Suprapubic skin (tissue), 4 donors: Measurements from ENCODE around the gene COX7A1. TPM values are rescaled to one million over a fixed set of nuclear protein-coding genes. Genes with fewer than 3 reads are reported as not detected.

Experiments used
- DNase-seq, 2 donors: peaks; one replicate each; pipeline ENCODE4 v3.0.0-alpha.2; 2019; ENCODE audit warnings: low spot score in 2 of 2
- H3K27ac ChIP-seq: fragments of 200-600 bp; sonication (generic); one replicate; pipeline ENCODE4 v1.5.1; 2019
- H3K27me3 ChIP-seq: fragments of 200-600 bp; sonication (generic); one replicate; pipeline ENCODE4 v1.5.1; 2019
- H3K36me3 ChIP-seq: fragments of 200-600 bp; sonication (generic); one replicate; pipeline ENCODE4 v1.5.1; 2019
- H3K4me1 ChIP-seq: fragments of 200-600 bp; sonication (generic); one replicate; pipeline ENCODE4 v1.5.1; 2019
- H3K4me3 ChIP-seq: fragments of 200-600 bp; sonication (generic); one replicate; pipeline ENCODE4 v1.5.1; 2019; ENCODE audit warnings: mild to moderate bottlenecking
- H3K9me3 ChIP-seq: fragments of 200-600 bp; sonication (generic); one replicate; pipeline ENCODE4 v1.5.1; 2019
- CTCF ChIP-seq, 2 donors: fragments of 200-600 bp in 1 of 2; fragments of 450-650 bp in 1 of 2; sonication (generic) in 1 of 2; IDR thresholded peaks; one replicate each; pipeline ENCODE4 v1.5.1; 2016 to 2019; ENCODE audit warnings: antibody characterized with exemption in 2 of 2, mild to moderate bottlenecking in 1 of 2, moderate library complexity in 1 of 2
- EP300 ChIP-seq: sonication (generic); formaldehyde crosslinking; IDR thresholded peaks from one replicate; pipeline ENCODE4 v1.6.1; 2017; ENCODE audit warnings: antibody characterized with exemption
- POLR2A ChIP-seq, 2 donors: fragments of 450-650 bp; IDR thresholded peaks; one replicate each; pipeline ENCODE4 v1.6.1; 2017; ENCODE audit warnings: antibody characterized with exemption in 2 of 2, mild to moderate bottlenecking in 2 of 2, moderate library complexity in 2 of 2
- POLR2AphosphoS5 ChIP-seq, 3 donors: sonication (generic); formaldehyde crosslinking; IDR thresholded peaks; one replicate each; pipeline ENCODE4 v1.6.1; 2017; ENCODE audit warnings: antibody characterized with exemption in 3 of 3
- WGBS: methylation state at CpG from one replicate; pipeline ENCODE4 v1.1.5; 2018; 5-methylcytosine and 5-hydroxymethylcytosine counted together
- total RNA-seq, 4 donors: library from RNA; depleted of rRNA; stranded (reverse); fragments of >200 nt; gene quantifications; one replicate each; pipeline ENCODE4 v1.1.0, GENCODE V29; 2016

The COX7A1 gene
- total RNA-seq, 4 donors from 2014 or later: 5.6 to 17.1 (median 11.4) TPM

DNA sequence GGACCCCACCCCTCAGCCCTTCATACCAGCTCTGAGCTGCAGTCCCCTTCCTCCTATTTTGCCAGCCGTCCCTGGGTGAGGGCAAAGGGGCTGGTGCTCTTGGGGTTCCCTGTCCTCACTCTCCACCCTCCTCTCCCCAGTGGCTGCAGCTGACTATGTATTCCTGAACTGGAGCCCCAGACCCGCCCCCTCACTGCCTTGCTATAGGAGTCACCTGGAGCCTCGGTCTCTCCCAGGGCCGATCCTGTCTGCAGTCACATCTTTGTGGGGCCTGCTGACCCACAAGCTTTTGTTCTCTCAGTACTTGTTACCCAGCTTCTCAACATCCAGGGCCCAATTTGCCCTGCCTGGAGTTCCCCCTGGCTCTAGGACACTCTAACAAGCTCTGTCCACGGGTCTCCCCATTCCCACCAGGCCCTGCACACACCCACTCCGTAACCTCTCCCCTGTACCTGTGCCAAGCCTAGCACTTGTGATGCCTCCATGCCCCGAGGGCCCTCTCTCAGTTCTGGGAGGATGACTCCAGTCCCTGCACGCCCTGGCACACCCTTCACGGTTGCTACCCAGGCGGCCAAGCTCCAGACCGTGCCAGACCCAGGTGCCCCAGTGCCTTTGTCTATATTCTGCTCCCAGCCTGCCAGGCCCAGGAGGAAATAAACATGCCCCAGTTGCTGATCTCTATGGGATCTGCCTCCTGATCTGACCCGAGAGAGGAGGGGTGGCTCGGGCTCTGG, 2.4 kb downstream of the COX7A1 start:
- Histone ChIP-seq H3K4me1 (peaks cover 40% of the 10 kb centered on the region), H3K27ac (peak overlapping the region; percentile 93), H3K9me3 (no peaks in the 10 kb centered on the region), H3K27me3 (no peaks in the 10 kb centered on the region), H3K36me3 (peaks cover 58% of the 10 kb centered on the region), H3K4me3 (no peak overlapping the region)
- TF ChIP-seq EP300: no peak
- TF ChIP-seq POLR2A (IDR thresholded peaks at IDR 0.05): no peak
- TF ChIP-seq POLR2AphosphoS5 (IDR thresholded peaks at IDR 0.05): peak in 1 of 3 donors; percentile 18
- peak; percentile 84 to 85 for DNase-seq
- 39% methylated on average over 11 of the region's 13 CpGs for WGBS

GRCh38 chr19:36144624-36145023, 7.6 kb downstream of the COX7A1 start:
- Histone ChIP-seq H3K9me3 (no peaks in the 10 kb centered on the region), H3K36me3 (peaks cover 75% of the 10 kb centered on the region), H3K4me1 (peaks cover 11% of the 10 kb centered on the region), H3K27me3 (no peaks in the 10 kb centered on the region), H3K4me3 (no peak overlapping the region), H3K27ac (no peak overlapping the region)
- DNase-seq: no peak
- TF ChIP-seq POLR2A (IDR thresholded peaks at IDR 0.05): no peak
- WGBS: 94% methylated on average over 6 of the region's 6 CpGs

DNA sequence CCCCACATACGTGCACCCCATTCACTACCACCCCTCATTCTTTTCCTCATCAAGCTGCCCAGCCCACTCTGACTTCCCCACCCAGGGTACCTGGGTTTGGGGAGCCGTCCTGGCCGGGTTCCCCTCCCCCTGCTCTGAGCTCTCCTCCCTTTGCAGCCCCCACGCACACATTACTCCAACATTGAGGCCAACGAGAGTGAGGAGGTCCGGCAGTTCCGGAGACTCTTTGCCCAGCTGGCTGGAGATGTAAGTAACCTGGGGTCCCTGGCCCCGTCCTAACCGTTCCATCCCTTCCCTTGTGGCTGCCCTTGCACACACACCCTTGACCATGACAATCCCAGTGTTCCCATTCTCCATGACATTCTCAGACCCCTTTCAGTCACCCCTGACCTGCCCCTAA, 9.8 kb downstream of the COX7A1 start:
- Histone ChIP-seq H3K4me1 (peaks cover 17% of the 10 kb centered on the region), H3K27ac (no peak overlapping the region), H3K4me3 (no peak overlapping the region), H3K27me3 (no peaks in the 10 kb centered on the region), H3K36me3 (peaks cover 56% of the 10 kb centered on the region), H3K9me3 (no peaks in the 10 kb centered on the region)
- no peak for DNase-seq
- TF ChIP-seq EP300 (no peak), POLR2AphosphoS5 (IDR thresholded peaks at IDR 0.05) (no peak), POLR2A (IDR thresholded peaks at IDR 0.05) (no peak), CTCF (IDR thresholded peaks at IDR 0.05) (no peak)
- 94% methylated on average over 9 of the region's 9 CpGs for WGBS

GRCh38 chr19:36142046-36142445, 10.2 kb downstream of the COX7A1 start:
- Histone ChIP-seq H3K36me3 (peaks cover 51% of the 10 kb centered on the region), H3K4me3 (no peak overlapping the region), H3K27me3 (no peaks in the 10 kb centered on the region), H3K9me3 (no peaks in the 10 kb centered on the region), H3K27ac (no peak overlapping the region), H3K4me1 (peaks cover 21% of the 10 kb centered on the region)
- TF ChIP-seq EP300 (no peak), CTCF (IDR thresholded peaks at IDR 0.05) (no peak), POLR2AphosphoS5 (IDR thresholded peaks at IDR 0.05) (no peak), POLR2A (IDR thresholded peaks at IDR 0.05) (no peak)
- DNase-seq: no peak
- 88% methylated on average over 12 of the region's 14 CpGs for WGBS

DNA sequence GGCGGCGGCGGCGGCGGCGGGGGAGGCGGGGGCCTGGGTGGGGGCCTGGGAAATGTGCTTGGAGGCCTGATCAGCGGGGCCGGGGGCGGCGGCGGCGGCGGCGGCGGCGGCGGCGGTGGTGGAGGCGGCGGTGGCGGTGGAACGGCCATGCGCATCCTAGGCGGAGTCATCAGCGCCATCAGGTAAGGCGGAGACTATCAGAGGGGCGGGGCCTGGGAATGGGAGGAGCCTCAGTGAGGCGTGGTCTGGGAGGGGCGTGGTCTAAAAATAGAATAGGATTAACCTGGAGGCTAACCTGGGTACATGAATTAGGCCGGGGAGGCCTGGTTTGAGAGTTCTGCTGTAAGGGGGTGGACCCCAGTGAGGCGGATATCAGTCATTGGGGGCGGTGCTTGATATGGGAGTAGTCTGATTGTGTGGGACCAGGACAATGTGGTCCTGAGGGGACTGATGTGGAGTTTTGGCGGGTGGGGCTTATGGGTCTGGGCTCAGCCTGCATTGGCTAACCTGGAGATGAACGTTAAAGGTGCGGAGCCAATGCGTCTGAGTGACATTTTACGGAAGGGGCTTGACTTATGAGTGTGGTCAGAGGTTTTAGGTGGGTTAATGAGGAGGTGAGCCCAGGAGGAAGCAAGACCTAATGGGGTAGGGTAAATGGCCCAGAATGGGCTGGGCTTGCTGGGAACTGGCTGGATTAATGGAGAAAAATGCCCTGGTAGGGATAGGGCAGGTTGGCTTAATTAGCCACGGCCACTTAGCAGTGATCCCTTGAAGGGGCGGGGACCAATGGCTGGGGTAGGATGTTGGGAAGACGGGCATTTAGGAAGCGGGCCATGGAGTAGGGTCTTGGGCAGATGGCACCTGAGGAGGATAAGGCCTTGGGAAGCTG, 11.0 kb downstream of the COX7A1 start:
- H3K27me3 ChIP-seq: no peaks in the 10 kb centered on the region
- H3K4me3 ChIP-seq: peak overlapping the region; percentile 86
- 26% methylated on average over 29 of the region's 42 CpGs for WGBS
- H3K27ac ChIP-seq: peak overlapping the region; percentile 97
- H3K4me1 ChIP-seq: peaks cover 29% of the 10 kb centered on the region
- TF ChIP-seq POLR2AphosphoS5 (IDR thresholded peaks at IDR 0.05): no peak
- no peak for TF ChIP-seq POLR2A (IDR thresholded peaks at IDR 0.05)
- TF ChIP-seq EP300: no peak
- TF ChIP-seq CTCF (IDR thresholded peaks at IDR 0.05): no peak
- DNase-seq: peak; percentile 94
- peaks cover 43% of the 10 kb centered on the region for H3K36me3 ChIP-seq
- no peaks in the 10 kb centered on the region for H3K9me3 ChIP-seq
